ENCODE data around the gene TNFAIP8L1. TPM values are rescaled to one million over a fixed set of nuclear protein-coding genes. Genes with fewer than 3 reads are reported as not detected.

Gene TNFAIP8L1
- total RNA-seq, 1 experiment from 2014 or later: 21.8 TPM

GRCh38 chr19:4701557-4701956, 62.2 kb downstream of the TNFAIP8L1 start:
- Mint-ChIP-seq H3K4me3 (ENCODE audit: unreplicated experiment) (no peak overlapping the region), H3K27me3 (ENCODE audit: insufficient read depth, unreplicated experiment) (no peaks in the 10 kb centered on the region), H3K4me1 (ENCODE audit: low read depth, unreplicated experiment) (no peaks in the 10 kb centered on the region), H3K27ac (ENCODE audit: unreplicated experiment) (no peak overlapping the region), H3K36me3 (ENCODE audit: insufficient read depth, unreplicated experiment) (peaks cover 53% of the 10 kb centered on the region), H3K9me3 (ENCODE audit: unreplicated experiment) (no peaks in the 10 kb centered on the region)
- no TSS peak for BruUV-seq (replicated peaks)
- no peak for DNase-seq
- H3K9me3 ChIP-seq: no peaks in the 10 kb centered on the region
- no peaks in the 10 kb centered on the region for H3K27me3 ChIP-seq (replicated peaks; ENCODE audit: control insufficient read depth, insufficient read depth, low read length)
- no peak for TF ChIP-seq CTCF (IDR thresholded peaks at IDR 0.05; ENCODE audit: insufficient read depth in 1 of 2, low read depth in 1 of 2, low read length in 1 of 2, severe bottlenecking in 1 of 2, unreplicated experiment in 1 of 2)
- no peak overlapping the region for H3K4me3 ChIP-seq (ENCODE audit: low read depth, low read length)
- CTCF ChIA-PET: no interaction called here
- peaks cover 3% of the 10 kb centered on the region for H3K36me3 ChIP-seq (ENCODE audit: control insufficient read depth, insufficient read depth, low read length)
- H3K4me1 ChIP-seq: peaks cover 12% of the 10 kb centered on the region
- intact Hi-C loops (cut with micrococcal nuclease; ENCODE audit: unreplicated experiment): no loop called here
- POLR2A ChIA-PET: no interaction called here

DNA sequence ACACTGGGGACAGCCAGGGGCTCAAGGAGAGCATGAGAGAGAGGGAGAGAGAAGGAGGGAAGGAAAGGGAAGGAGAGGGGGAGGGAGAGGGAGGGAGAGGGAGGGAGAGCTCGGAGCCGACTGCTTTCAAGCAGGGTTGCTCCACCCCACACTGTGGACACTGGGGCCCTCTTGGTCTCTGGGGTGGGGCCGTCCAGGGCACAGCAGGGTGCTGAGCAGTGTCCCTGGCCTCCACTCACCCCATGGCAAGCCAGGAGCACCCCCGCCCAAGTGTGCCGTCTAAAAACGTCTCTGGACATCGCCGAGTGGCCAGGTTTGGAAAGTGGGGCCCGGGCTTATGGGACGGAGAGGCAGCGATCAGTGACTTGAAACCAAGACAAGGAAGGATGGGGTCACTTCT, 63.4 kb downstream of the TNFAIP8L1 start:
- Histone ChIP-seq H3K9me3 (no peaks in the 10 kb centered on the region), H3K27me3 (replicated peaks; ENCODE audit: control insufficient read depth, insufficient read depth, low read length) (no peaks in the 10 kb centered on the region), H3K4me3 (ENCODE audit: low read depth, low read length) (no peak overlapping the region), H3K36me3 (ENCODE audit: control insufficient read depth, insufficient read depth, low read length) (peaks cover under 1% of the 10 kb centered on the region), H3K4me1 (peaks cover 13% of the 10 kb centered on the region)
- H3K27me3 Mint-ChIP-seq (ENCODE audit: insufficient read depth, unreplicated experiment): no peaks in the 10 kb centered on the region
- peaks cover 43% of the 10 kb centered on the region for H3K36me3 Mint-ChIP-seq (ENCODE audit: insufficient read depth, unreplicated experiment)
- no peak overlapping the region for H3K4me3 Mint-ChIP-seq (ENCODE audit: unreplicated experiment)
- H3K9me3 Mint-ChIP-seq (ENCODE audit: unreplicated experiment): no peaks in the 10 kb centered on the region
- no TSS peak for BruUV-seq (replicated peaks)
- TF ChIP-seq CTCF (IDR thresholded peaks at IDR 0.05; ENCODE audit: insufficient read depth in 1 of 2, low read depth in 1 of 2, low read length in 1 of 2, severe bottlenecking in 1 of 2, unreplicated experiment in 1 of 2): no peak
- CTCF ChIA-PET: no interaction called here
- POLR2A ChIA-PET: no interaction called here
- intact Hi-C loops (cut with micrococcal nuclease; ENCODE audit: unreplicated experiment): no loop called here
- DNase-seq: no peak
- H3K4me1 Mint-ChIP-seq (ENCODE audit: low read depth, unreplicated experiment): no peaks in the 10 kb centered on the region
- H3K27ac Mint-ChIP-seq (ENCODE audit: unreplicated experiment): no peak overlapping the region

DNA sequence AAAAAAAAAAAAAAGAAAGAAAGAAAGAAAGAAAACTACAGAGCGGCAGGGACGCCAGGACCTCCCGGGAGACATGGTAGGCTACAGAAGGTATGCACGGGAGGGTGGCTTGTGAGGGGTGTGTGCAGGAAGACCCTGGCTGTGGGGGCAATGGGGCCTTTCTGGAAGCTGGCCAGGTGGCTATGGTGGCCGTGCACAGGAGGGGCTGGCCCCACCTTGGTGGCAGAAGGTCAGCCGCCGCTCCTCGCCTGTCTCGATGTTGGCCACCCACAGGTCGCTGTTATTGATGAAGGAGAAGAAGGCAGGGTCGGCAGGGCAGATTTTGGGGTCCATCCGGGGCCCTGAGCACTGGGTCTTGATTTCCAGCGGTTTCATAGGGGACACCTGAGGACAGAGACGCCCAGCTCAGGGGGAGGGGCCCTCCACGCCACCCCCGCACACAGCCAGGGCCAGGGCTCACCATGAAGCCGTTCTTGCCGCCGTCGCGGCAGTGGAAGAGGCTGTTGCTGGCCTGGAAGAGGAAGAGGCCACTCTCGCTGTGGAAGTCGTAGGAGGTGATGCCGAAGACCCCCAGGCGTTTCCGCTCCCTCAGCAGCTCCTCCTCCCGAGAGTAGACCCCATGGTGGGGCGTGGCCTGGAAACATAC, 64.5 kb downstream of the TNFAIP8L1 start:
- intact Hi-C loops (cut with micrococcal nuclease; ENCODE audit: unreplicated experiment): no loop called here
- peaks cover 39% of the 10 kb centered on the region for H3K36me3 Mint-ChIP-seq (ENCODE audit: insufficient read depth, unreplicated experiment)
- ChIA-PET POLR2A (no interaction called here), CTCF (no interaction called here)
- no peaks in the 10 kb centered on the region for H3K27me3 ChIP-seq (replicated peaks; ENCODE audit: control insufficient read depth, insufficient read depth, low read length)
- TF ChIP-seq CTCF (IDR thresholded peaks at IDR 0.05; ENCODE audit: insufficient read depth in 1 of 2, low read depth in 1 of 2, low read length in 1 of 2, severe bottlenecking in 1 of 2, unreplicated experiment in 1 of 2): no peak
- peak overlapping the region; percentile 43 for H3K27ac Mint-ChIP-seq (ENCODE audit: unreplicated experiment)
- H3K4me3 Mint-ChIP-seq (ENCODE audit: unreplicated experiment): no peak overlapping the region
- no TSS peak for BruUV-seq (replicated peaks)
- no peaks in the 10 kb centered on the region for H3K9me3 Mint-ChIP-seq (ENCODE audit: unreplicated experiment)
- H3K4me3 ChIP-seq (ENCODE audit: low read depth, low read length): no peak overlapping the region
- no peaks in the 10 kb centered on the region for H3K27me3 Mint-ChIP-seq (ENCODE audit: insufficient read depth, unreplicated experiment)
- no peak for DNase-seq
- no peaks in the 10 kb centered on the region for H3K9me3 ChIP-seq
- H3K36me3 ChIP-seq (ENCODE audit: control insufficient read depth, insufficient read depth, low read length): no peaks in the 10 kb centered on the region; the same call in 1 of the 2 replicates
- peaks cover 13% of the 10 kb centered on the region for H3K4me1 ChIP-seq
- H3K4me1 Mint-ChIP-seq (ENCODE audit: low read depth, unreplicated experiment): no peaks in the 10 kb centered on the region
